SK-N-SH (cell line): Measurements from ENCODE around the gene DDAH1. TPM values are rescaled to one million over a fixed set of nuclear protein-coding genes. Genes with fewer than 3 reads are reported as not detected.

ENCODE experiments used
- CHD2 ChIP-seq: fragments of 150-350 bp; IDR thresholded peaks from 2 replicates; pipeline ENCODE4 v1.6.1; 2018; ENCODE audit warnings: low read length; ENCODE audit not compliant: partially characterized antibody
- EP300 ChIP-seq, 2 experiments: IDR thresholded peaks; 2 replicates each; pipeline versions ENCODE4 v1.4.0 to v1.6.1; 2012; ENCODE audit warnings: borderline replicate concordance in 1 of 2, low read depth in 1 of 2, low read length in 1 of 2
- EZH2phosphoT487 ChIP-seq: fragments of 200-600 bp; sonication (generic); IDR thresholded peaks from 2 replicates; pipeline ENCODE4 v1.6.1; 2017; ENCODE audit warnings: low read depth, mixed run types, mild to moderate bottlenecking, antibody characterized with exemption, moderate library complexity, borderline replicate concordance
- FOXJ3 ChIP-seq: sonication (generic); formaldehyde crosslinking; IDR thresholded peaks from 2 replicates; pipeline ENCODE4 v1.5.1; 2020; ENCODE audit warnings: mild to moderate bottlenecking, missing genetic modification reagents
- FOXM1 ChIP-seq: IDR thresholded peaks from 2 replicates; pipeline ENCODE4 v1.4.0; 2012; ENCODE audit warnings: low read depth, mild to moderate bottlenecking
- GABPA ChIP-seq: IDR thresholded peaks from 2 replicates; pipeline ENCODE4 v1.4.0; 2012; ENCODE audit warnings: low read depth, mild to moderate bottlenecking
- JUND ChIP-seq: IDR thresholded peaks from 2 replicates; pipeline ENCODE4 v1.4.0; 2012
- MEF2A ChIP-seq: IDR thresholded peaks from 2 replicates; pipeline ENCODE4 v1.4.0; 2012; ENCODE audit warnings: low read depth, borderline replicate concordance
- MXI1 ChIP-seq: IDR thresholded peaks from 2 replicates; pipeline ENCODE4 v1.6.1; 2012; ENCODE audit warnings: mild to moderate bottlenecking, low read depth, low read length, improper control_type of control experiment
- NRF1 ChIP-seq: IDR thresholded peaks from 2 replicates; pipeline ENCODE4 v1.6.1; 2012; ENCODE audit warnings: low read depth, mild to moderate bottlenecking, low read length
- POLR2AphosphoS5 ChIP-seq: IDR thresholded peaks from 2 replicates; pipeline ENCODE4 v1.6.1; 2012; ENCODE audit warnings: low read depth, low read length
- RAD21 ChIP-seq: IDR thresholded peaks from 2 replicates; pipeline ENCODE4 v1.6.1; 2012; ENCODE audit warnings: mild to moderate bottlenecking, low read length
- RCOR1 ChIP-seq: fragments of 150-350 bp; IDR thresholded peaks from 2 replicates; pipeline ENCODE4 v1.6.1; 2017; ENCODE audit warnings: antibody characterized with exemption, low read length
- RXRA ChIP-seq: IDR thresholded peaks from 2 replicates; pipeline ENCODE4 v1.4.0; 2012; ENCODE audit warnings: low read depth, mild to moderate bottlenecking, borderline replicate concordance
- SIN3A ChIP-seq: IDR thresholded peaks from 2 replicates; pipeline ENCODE4 v1.6.1; 2012; ENCODE audit warnings: low read depth, mild to moderate bottlenecking, low read length, moderate library complexity, borderline replicate concordance
- SMC3 ChIP-seq: IDR thresholded peaks from 2 replicates; pipeline ENCODE4 v1.6.1; 2012; ENCODE audit warnings: low read depth, low read length, improper control_type of control experiment
- TAF1 ChIP-seq: IDR thresholded peaks from 2 replicates; pipeline ENCODE4 v1.6.1; 2012; ENCODE audit warnings: low read depth, mild to moderate bottlenecking, low read length, moderate library complexity, borderline replicate concordance
- TCF12 ChIP-seq: IDR thresholded peaks from 2 replicates; pipeline ENCODE4 v1.4.0; 2012
- TEAD4 ChIP-seq: IDR thresholded peaks from 2 replicates; pipeline ENCODE4 v1.4.0; 2012; ENCODE audit warnings: mild to moderate bottlenecking, borderline replicate concordance; ENCODE audit not compliant: insufficient read depth
- ZBTB33 ChIP-seq: IDR thresholded peaks from 2 replicates; pipeline ENCODE4 v1.4.0; 2012; ENCODE audit warnings: low read depth, borderline replicate concordance
- polyA plus RNA-seq, 3 experiments: library from polyadenylated mRNA; depleted of rRNA; stranded (reverse); fragments of >200 nt; gene quantifications; 2 replicates each; pipeline ENCODE4 v1.2.3, GENCODE V29; 2012
- TF ChIP-seq, protein P1 (sequence below): IDR thresholded peaks from 2 replicates; pipeline ENCODE4 v1.6.1; 2012; ENCODE audit warnings: mild to moderate bottlenecking, low read depth, low read length, moderate library complexity
- TF ChIP-seq, protein P2 (sequence below): fragments of 150-350 bp; IDR thresholded peaks from 2 replicates; pipeline ENCODE4 v1.6.1; 2017; ENCODE audit warnings: antibody characterized with exemption, low read length, low read depth, borderline replicate concordance
- TF ChIP-seq, protein P3 (sequence below): IDR thresholded peaks from 2 replicates; pipeline ENCODE4 v1.4.0; 2012; ENCODE audit warnings: low read depth, borderline replicate concordance
- TF ChIP-seq, protein P4 (sequence below): fragments of 150-350 bp; IDR thresholded peaks from 2 replicates; pipeline ENCODE4 v1.6.1; 2016; ENCODE audit warnings: mild to moderate bottlenecking, low read depth, low read length

Gene DDAH1
- polyA plus RNA-seq, 1 of the 3 experiments (the other 2 are of a cell fraction): 64.3 TPM

DNA sequence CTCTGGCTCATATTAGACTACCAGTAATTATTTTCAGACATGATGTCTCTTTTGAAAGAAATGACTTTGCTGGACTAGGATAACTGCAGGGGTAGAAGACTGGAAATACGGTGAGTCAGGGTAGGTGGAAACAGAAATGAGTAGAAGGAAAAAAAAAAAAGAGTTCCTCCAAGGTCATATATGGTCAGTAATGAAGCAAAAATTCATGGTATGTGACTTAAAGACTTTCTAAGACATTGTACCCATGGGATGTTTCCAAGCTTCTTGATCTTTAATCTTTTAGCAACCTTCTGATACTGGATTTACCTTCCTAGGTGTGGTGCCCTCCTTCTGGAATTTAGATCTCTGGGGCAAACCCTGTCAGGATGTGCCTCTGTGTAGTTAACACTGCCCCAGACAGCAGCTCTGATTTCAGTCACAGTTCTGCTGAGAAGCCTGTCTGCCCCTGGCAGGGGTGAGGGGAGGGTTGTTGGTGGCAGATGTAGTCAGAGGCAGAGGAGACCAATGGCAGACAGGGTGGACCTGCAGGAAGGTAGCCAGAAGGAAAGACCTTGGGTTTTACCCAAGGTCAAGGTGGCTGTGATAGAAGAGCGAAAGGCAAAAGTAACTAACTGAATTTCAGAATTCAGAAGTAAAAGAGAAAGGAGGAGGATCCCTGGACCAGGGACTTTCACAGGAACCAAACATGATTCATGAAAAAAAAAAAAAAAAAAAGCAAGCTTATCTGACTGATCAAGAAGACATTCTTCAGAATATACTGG, 144.4 kb downstream of the DDAH1 start (continued):
- TF ChIP-seq, protein P1, sequence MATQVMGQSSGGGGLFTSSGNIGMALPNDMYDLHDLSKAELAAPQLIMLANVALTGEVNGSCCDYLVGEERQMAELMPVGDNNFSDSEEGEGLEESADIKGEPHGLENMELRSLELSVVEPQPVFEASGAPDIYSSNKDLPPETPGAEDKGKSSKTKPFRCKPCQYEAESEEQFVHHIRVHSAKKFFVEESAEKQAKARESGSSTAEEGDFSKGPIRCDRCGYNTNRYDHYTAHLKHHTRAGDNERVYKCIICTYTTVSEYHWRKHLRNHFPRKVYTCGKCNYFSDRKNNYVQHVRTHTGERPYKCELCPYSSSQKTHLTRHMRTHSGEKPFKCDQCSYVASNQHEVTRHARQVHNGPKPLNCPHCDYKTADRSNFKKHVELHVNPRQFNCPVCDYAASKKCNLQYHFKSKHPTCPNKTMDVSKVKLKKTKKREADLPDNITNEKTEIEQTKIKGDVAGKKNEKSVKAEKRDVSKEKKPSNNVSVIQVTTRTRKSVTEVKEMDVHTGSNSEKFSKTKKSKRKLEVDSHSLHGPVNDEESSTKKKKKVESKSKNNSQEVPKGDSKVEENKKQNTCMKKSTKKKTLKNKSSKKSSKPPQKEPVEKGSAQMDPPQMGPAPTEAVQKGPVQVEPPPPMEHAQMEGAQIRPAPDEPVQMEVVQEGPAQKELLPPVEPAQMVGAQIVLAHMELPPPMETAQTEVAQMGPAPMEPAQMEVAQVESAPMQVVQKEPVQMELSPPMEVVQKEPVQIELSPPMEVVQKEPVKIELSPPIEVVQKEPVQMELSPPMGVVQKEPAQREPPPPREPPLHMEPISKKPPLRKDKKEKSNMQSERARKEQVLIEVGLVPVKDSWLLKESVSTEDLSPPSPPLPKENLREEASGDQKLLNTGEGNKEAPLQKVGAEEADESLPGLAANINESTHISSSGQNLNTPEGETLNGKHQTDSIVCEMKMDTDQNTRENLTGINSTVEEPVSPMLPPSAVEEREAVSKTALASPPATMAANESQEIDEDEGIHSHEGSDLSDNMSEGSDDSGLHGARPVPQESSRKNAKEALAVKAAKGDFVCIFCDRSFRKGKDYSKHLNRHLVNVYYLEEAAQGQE: no peak
- TF ChIP-seq NRF1 (no peak), RXRA (peak; percentile 96), SMC3 (no peak), RAD21 (no peak), POLR2AphosphoS5 (no peak), FOXM1 (peak; percentile 47; the same call in 1 of the 2 replicates), GABPA (no peak), EP300 (IDR thresholded peaks at IDR 0.05; ENCODE audit: borderline replicate concordance in 1 of 2, low read depth in 1 of 2, low read length in 1 of 2) (peak in 1 of 2 experiments; percentile 84; a peak in 2 of 4 replicates), TCF12 (peak; percentile 68), EZH2phosphoT487 (no peak), MXI1 (no peak), CHD2 (no peak), FOXJ3 (CRISPR knock-in tag) (no peak), MEF2A (peak; percentile 22; the same call in 1 of the 2 replicates), ZBTB33 (no peak), RCOR1 (no peak), SIN3A (no peak), JUND (peak; percentile 52), TAF1 (peak; percentile 10; the same call in 1 of the 2 replicates), TEAD4 (peak; percentile 75)
- TF ChIP-seq, protein P2, sequence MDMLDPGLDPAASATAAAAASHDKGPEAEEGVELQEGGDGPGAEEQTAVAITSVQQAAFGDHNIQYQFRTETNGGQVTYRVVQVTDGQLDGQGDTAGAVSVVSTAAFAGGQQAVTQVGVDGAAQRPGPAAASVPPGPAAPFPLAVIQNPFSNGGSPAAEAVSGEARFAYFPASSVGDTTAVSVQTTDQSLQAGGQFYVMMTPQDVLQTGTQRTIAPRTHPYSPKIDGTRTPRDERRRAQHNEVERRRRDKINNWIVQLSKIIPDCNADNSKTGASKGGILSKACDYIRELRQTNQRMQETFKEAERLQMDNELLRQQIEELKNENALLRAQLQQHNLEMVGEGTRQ: no peak
- TF ChIP-seq, protein P3, sequence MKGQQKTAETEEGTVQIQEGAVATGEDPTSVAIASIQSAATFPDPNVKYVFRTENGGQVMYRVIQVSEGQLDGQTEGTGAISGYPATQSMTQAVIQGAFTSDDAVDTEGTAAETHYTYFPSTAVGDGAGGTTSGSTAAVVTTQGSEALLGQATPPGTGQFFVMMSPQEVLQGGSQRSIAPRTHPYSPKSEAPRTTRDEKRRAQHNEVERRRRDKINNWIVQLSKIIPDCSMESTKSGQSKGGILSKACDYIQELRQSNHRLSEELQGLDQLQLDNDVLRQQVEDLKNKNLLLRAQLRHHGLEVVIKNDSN: no peak
- TF ChIP-seq, protein P4, sequence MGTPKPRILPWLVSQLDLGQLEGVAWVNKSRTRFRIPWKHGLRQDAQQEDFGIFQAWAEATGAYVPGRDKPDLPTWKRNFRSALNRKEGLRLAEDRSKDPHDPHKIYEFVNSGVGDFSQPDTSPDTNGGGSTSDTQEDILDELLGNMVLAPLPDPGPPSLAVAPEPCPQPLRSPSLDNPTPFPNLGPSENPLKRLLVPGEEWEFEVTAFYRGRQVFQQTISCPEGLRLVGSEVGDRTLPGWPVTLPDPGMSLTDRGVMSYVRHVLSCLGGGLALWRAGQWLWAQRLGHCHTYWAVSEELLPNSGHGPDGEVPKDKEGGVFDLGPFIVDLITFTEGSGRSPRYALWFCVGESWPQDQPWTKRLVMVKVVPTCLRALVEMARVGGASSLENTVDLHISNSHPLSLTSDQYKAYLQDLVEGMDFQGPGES: no peak
- TF ChIP-seq, all 33 proteins: peak for 12
